NCI-H1930 (cell line): ENCODE results near the gene HMGXB4.
"Not testable (repeated sequence)": the region's sequence is repeated elsewhere in the genome, so short reads cannot be mapped to it uniquely, and the experiment has no call there.

ENCODE experiments used
- DNase-seq, 2 experiments: peaks; one replicate each; lab custom pipeline; 2025; lab: John Stamatoyannopoulos, UW

The HMGXB4 gene, protein sequence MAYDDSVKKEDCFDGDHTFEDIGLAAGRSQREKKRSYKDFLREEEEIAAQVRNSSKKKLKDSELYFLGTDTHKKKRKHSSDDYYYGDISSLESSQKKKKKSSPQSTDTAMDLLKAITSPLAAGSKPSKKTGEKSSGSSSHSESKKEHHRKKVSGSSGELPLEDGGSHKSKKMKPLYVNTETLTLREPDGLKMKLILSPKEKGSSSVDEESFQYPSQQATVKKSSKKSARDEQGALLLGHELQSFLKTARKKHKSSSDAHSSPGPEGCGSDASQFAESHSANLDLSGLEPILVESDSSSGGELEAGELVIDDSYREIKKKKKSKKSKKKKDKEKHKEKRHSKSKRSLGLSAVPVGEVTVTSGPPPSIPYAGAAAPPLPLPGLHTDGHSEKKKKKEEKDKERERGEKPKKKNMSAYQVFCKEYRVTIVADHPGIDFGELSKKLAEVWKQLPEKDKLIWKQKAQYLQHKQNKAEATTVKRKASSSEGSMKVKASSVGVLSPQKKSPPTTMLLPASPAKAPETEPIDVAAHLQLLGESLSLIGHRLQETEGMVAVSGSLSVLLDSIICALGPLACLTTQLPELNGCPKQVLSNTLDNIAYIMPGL

GRCh38 chr22:35257321-35258190 lies at the start of gene HMGXB4:
TSS of gene HMGXB4 (plus strand) at chr22:35257493. CDS start at chr22:35262391, 4,898 bp downstream.
- DNase-seq, result peak; percentile 75 to 85

DNA sequence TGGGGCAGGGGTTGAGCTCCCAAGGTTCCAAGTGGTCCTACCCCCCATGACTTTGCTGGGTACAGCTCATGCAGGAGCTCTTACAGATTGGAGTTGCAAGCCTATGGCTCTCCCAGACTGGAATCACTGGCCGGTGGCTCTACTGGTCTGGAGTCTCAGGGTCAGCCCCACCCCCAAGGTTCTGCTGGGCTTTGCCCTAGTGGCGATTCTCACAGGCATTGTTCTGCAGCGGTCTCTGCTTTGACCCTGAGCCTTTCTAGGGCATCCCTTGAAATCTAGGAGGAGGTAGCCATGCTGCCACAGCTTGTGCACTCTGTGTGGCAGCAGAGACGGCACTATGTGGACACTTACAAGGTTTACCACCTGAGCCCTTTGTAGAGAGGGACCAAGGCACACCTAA lies 49.3 kb upstream of the HMGXB4 start:
- no peak for DNase-seq

- no peak for DNase-seq
Observed at GRCh38 chr22:35209203-35209602, 48.1 kb upstream of the HMGXB4 start.

- DNase-seq, result no peak
Observed at GRCh38 chr22:35212009-35212408, 45.3 kb upstream of the HMGXB4 start.

GRCh38 chr22:35212996-35213395 lies 44.3 kb upstream of the HMGXB4 start:
- DNase-seq, result no peak

GRCh38 chr22:35214968-35215367 lies 42.3 kb upstream of the HMGXB4 start:
- no peak for DNase-seq

- DNase-seq, result no peak
Observed at GRCh38 chr22:35215993-35216392, 41.3 kb upstream of the HMGXB4 start.

DNA sequence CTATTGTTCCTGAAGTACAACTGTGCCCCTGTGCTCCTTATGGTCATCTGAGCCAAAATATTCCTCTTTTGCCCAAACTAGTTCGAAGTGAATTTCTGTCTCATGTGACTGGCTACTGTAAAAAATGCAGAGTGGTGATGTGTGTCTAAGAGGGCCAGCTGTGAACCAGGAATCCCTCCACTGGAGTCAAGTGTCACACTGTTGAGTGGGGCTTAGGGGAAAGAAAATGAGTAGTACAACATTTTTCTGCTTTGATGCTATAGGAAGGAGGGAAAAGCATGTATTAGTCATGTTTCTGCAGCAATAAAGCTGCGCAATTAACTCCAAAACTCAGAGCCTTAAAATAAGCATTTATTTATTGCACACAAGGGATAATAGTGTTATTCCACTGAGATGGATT lies 39.8 kb upstream of the HMGXB4 start:
- no peak for DNase-seq

DNA sequence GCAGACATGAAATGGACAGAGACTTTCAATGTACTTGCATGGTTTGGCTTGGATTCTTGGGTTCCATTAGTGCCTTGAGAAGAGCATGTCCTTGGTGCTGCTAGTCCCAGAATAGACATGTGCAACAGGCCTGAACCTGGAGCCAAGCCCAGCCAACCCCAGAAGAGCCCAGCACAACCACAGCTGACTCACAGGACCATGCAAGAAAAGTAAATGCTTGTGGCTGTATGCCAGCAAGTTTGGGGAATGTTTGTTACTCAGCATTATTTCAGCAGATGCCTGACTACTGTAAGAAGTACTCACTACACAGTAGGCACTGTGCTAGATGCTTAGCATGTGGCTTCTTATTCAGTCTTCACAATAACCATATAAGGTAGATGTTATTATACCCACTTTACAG lies 39.2 kb upstream of the HMGXB4 start:
- DNase-seq, result no peak

DNA sequence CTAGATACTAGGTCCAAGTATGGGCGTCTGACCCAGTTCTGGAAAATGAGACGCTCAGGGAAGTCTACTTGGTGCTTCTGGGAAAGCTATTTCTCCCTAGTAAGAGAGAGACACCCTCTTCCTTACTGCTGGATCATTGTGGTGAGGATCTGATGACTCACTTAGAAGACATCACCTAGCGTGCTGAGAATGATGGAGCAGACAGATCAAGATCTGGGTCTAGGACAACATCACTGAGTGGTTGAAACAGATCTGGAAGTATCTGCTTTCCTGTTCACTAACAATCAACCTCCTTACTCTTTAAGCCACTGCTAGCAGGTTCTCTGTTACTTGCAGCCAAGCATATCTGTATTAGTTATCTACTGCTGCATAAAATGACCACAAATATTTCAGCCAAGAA lies 38.3 kb upstream of the HMGXB4 start:
- DNase-seq, result no peak

DNA sequence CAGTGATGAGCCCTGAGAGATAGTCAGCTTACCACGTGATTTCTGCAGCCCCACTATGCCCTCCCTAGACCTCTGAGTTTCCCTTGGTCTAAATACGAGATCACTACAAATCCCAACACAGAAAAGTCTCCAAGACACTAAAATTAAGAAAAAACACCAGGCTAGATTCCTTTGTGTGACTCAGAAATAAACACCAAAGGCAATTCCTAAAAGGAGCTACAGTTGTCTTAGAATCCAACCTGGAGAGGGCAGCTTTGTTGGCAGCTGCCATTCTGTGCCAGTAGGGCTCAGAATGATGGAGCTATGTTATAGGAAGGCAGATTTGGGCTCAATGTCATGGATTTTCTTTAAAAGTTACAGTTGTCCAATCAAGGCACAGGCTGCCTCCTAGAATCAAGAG lies 37.1 kb upstream of the HMGXB4 start:
- DNase-seq, result no peak

DNA sequence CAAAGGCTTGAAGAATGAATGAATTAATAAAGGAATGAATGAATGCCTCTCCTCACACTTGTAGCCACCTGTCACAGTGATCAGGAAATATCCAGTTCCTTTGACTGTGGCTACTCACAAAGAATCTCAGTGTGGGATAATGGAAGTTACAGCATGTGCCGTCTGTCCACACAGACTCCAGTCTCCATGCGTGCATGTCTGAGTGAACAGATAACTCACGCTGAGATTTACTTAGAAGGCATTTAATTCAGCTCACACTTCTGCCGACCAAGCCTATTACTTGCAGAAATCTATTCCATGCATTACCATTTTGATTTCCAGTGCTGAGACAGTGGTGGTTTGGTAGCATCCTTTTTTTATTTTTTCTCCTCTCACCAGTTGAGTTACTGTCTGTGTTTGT lies 32.3 kb upstream of the HMGXB4 start:
- no peak for DNase-seq

- no peak for DNase-seq
Observed at GRCh38 chr22:35226958-35227647, 30.2 kb upstream of the HMGXB4 start.

GRCh38 chr22:35229865-35230264 lies 27.4 kb upstream of the HMGXB4 start:
- DNase-seq, result no peak

GRCh38 chr22:35230417-35230816 lies 26.9 kb upstream of the HMGXB4 start:
- no peak for DNase-seq

DNA sequence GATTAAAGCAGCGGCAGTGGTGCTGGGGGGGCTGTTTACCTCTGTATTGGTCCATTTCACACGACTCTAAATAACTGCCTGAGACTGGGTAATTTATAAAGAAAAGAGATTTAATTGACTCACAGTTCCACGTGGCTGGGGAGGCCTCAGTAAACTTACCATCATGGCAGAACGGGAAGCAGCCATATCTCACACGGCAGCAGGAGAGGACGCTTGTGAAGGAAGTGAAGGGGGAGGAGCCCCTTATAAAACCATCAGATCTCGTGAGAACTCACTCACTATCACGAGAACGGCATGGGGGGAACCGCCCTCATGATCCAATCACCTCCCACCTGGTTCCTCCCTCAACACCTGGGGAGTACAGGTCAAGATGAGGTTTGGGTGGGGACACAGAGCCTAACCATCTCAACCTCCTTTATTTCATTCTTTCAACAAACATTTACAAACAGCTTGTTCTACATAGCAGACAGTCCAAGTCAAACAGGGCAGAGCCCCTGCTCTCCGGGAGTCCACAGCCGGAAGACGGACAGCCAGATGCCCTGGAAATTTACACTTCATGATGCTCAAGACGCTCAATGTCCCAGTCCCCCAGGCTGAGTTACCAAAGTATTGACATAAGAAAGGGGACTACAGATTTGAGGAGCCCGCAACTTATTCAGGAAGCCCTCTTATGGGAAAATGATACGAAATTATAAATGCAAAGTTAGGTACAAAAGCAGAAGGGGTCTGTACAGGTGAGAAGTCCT lies 26.3 kb upstream of the HMGXB4 start:
- peak; percentile 57 to 70 for DNase-seq

GRCh38 chr22:35231585-35232084 lies 25.7 kb upstream of the HMGXB4 start:
- DNase-seq, result peak; percentile 37 to 63

DNA sequence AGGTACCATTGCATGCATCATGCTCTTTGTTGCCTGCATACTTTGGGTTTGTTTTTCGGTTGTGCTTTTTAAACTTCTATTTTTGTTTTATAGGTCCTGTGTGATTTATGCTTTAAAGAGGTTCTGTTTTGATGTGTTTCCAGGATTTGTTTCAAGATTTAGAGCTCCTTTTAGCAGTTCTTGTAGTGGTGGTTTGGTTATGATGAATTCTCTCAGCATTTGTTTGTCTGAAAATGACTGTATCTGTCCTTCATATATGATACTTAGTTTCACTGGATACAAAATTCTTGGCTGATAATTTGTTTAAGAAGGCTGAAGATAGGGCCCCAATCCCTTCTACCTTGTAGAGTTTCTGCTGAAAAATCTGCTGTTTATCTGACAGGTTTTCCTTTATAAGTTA lies 18.5 kb upstream of the HMGXB4 start:
- DNase-seq, result not testable (repeated sequence)

- DNase-seq, result not testable (repeated sequence)
Observed at GRCh38 chr22:35244507-35244906, 12.8 kb upstream of the HMGXB4 start.

- DNase-seq, result no peak
Observed at GRCh38 chr22:35250156-35250555, 7.1 kb upstream of the HMGXB4 start.

- no peak for DNase-seq
Observed at GRCh38 chr22:35253946-35254345, 3.3 kb upstream of the HMGXB4 start.
